OCI-LY3 (cell line): Measurements from ENCODE around the gene NEU2.
"Not testable (repeated sequence)": the region's sequence is repeated elsewhere in the genome, so short reads cannot be mapped to it uniquely, and the experiment has no call there.

Source experiments
- H2AFZ ChIP-seq: fragments of 200-600, 300-600 bp; shearing (Covaris generic); 2 replicates; pipeline ENCODE4 v1.6.0; 2014; ENCODE audit warnings: antibody characterized with exemption, low read depth, low read length
- H3K27ac ChIP-seq: fragments of 200-600, 300-600 bp; sonication (generic); 2 replicates; pipeline ENCODE4 v1.5.1; 2014; ENCODE audit warnings: mild to moderate bottlenecking, low read length, moderate library complexity, mixed read lengths
- H3K27me3 ChIP-seq: fragments of 200-600, 300-600 bp; sonication (generic); 2 replicates; pipeline ENCODE4 v1.6.1; 2014; ENCODE audit warnings: low read depth, low read length, mixed read lengths
- H3K36me3 ChIP-seq: fragments of 200-600, 300-600 bp; sonication (generic); replicated peaks from 2 replicates; pipeline ENCODE3; 2014; ENCODE audit warnings: low read depth, low read length, mixed read lengths
- H3K4me1 ChIP-seq: fragments of 300-600, 200-600 bp; sonication (generic); 2 replicates; pipeline ENCODE4 v1.6.1; 2014; ENCODE audit warnings: low read length, mixed read lengths
- H3K4me2 ChIP-seq: fragments of 200-600, 300-600 bp; sonication (generic); 2 replicates; pipeline ENCODE4 v1.6.1; 2014; ENCODE audit warnings: low read length, mixed read lengths
- H3K4me3 ChIP-seq: fragments of 300-600, 200-600 bp; sonication (generic); 2 replicates; pipeline ENCODE4 v1.5.1; 2014; ENCODE audit warnings: antibody characterized with exemption, mild to moderate bottlenecking, low read length, moderate library complexity
- H3K79me2 ChIP-seq: fragments of 300-600, 200-600 bp; shearing (Covaris generic); 2 replicates; pipeline ENCODE4 v1.6.1; 2014; ENCODE audit warnings: mild to moderate bottlenecking, low read length, mixed read lengths
- H3K9ac ChIP-seq: fragments of 300-600, 200-600 bp; shearing (Covaris generic); 2 replicates; pipeline ENCODE4 v1.6.0; 2014; ENCODE audit warnings: mild to moderate bottlenecking, low read length, moderate library complexity
- H3K9me3 ChIP-seq: fragments of 200-600, 300-600 bp; shearing (Covaris generic); 2 replicates; pipeline ENCODE4 v1.6.1; 2014; ENCODE audit warnings: low read length, mixed read lengths; ENCODE audit not compliant: insufficient read depth
- H4K20me1 ChIP-seq: fragments of 200-600, 300-600 bp; sonication (generic); 2 replicates; pipeline ENCODE4 v1.6.1; 2016; ENCODE audit warnings: low read length, mixed read lengths; ENCODE audit not compliant: insufficient read depth
- EZH2phosphoT487 ChIP-seq: fragments of 200-600 bp; shearing (Covaris generic); IDR thresholded peaks from 2 replicates; pipeline ENCODE4 v1.6.1; 2018; ENCODE audit warnings: antibody characterized with exemption, mixed run types, low read depth
- TF ChIP-seq, protein P1 (sequence below): fragments of 200-600, 300-600 bp; sonication (generic); IDR thresholded peaks from 2 replicates; pipeline ENCODE4 v1.5.1; 2014; ENCODE audit warnings: antibody characterized with exemption, low read length, low read depth

NEU2 gene

DNA sequence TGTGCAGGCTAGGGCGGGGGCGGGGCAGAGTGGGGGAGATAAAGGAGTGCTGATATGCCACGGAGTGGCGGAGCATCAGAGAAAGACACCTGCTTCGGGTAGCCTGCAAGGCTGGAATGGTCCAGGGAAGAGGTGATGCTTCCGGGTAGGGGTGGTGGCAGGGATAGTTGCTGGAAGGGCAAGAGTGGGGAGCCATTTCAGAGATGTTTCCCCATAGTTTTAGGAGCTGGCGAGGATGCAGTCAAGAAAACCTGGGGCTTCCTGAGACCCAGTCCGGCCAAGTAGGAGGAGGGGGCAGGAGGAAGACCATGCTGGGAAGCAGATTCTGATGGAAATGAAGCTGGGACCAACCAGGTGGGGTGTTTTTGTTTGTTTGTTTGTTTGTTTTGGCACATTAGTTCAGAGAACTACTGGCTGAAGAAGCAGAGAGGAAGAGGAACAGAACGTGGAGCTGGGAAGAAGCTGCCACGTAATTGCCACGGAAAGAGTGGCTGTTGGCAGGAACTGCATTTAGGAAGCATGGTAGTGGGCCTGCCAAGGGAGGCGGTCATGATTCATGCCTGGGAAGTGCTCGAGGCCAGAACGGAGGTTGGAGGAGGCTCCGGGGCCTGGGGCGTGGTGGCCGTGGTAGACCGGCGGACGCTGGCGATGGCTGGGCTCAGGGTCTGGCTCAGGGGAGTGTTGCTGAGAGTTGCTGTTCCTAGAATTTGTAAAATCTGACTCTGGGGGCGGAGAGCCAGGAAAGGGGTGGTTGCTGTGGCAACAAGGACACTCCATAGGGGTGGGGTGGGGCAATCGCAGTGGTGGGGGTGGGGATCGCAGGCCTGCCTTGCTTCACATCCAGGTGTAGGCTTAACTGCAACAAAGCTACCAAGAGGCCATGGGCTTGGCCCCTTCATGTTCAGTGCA, 19.0 kb downstream of the NEU2 start:
- H4K20me1 ChIP-seq, result no peaks in the 10 kb centered on the region
- H3K36me3 ChIP-seq, result no peaks in the 10 kb centered on the region
- H3K4me3 ChIP-seq, result no peak overlapping the region
- no peaks in the 10 kb centered on the region for H3K9me3 ChIP-seq
- no peak overlapping the region for H3K4me2 ChIP-seq
- H3K4me1 ChIP-seq, result peaks cover 3% of the 10 kb centered on the region
- 0 out of 2 replicates have a peak, but pooled peaks cover 3% of the 10 kb centered on the region for H3K27me3 ChIP-seq
- no peak overlapping the region for H3K9ac ChIP-seq
- H3K27ac ChIP-seq, result no peak overlapping the region
- H3K79me2 ChIP-seq, result no peaks in the 10 kb centered on the region
- no peak for TF ChIP-seq EZH2phosphoT487
- TF ChIP-seq, protein P1, sequence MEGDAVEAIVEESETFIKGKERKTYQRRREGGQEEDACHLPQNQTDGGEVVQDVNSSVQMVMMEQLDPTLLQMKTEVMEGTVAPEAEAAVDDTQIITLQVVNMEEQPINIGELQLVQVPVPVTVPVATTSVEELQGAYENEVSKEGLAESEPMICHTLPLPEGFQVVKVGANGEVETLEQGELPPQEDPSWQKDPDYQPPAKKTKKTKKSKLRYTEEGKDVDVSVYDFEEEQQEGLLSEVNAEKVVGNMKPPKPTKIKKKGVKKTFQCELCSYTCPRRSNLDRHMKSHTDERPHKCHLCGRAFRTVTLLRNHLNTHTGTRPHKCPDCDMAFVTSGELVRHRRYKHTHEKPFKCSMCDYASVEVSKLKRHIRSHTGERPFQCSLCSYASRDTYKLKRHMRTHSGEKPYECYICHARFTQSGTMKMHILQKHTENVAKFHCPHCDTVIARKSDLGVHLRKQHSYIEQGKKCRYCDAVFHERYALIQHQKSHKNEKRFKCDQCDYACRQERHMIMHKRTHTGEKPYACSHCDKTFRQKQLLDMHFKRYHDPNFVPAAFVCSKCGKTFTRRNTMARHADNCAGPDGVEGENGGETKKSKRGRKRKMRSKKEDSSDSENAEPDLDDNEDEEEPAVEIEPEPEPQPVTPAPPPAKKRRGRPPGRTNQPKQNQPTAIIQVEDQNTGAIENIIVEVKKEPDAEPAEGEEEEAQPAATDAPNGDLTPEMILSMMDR, result no peak
- H2AFZ ChIP-seq, result no peak overlapping the region

DNA sequence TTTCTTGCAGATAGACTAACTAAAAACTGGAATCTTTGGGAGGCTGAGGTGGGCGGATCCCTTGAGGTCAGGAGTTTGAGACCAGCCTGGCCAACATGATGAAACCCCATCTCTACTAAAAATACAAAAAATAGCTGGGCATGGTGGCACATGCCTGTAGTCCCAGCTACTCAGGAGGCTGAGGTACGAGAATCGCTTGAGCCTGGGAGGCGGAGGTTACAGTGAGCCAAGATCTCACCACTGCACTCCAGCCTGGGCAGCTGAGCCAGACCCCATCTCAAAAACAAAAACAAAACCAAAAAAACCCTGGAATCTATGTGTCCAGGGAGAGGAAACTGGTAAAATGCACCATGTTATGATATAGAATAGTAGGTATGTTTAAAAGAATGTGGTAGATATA, 20.0 kb downstream of the NEU2 start:
- H3K4me2 ChIP-seq, H3K27ac ChIP-seq, H3K9me3 ChIP-seq, H4K20me1 ChIP-seq, H3K4me1 ChIP-seq, H3K9ac ChIP-seq, H3K27me3 ChIP-seq, H3K36me3 ChIP-seq, H2AFZ ChIP-seq, H3K79me2 ChIP-seq, H3K4me3 ChIP-seq: not testable (repeated sequence)

- Histone ChIP-seq H3K27ac (no peak overlapping the region), H3K9ac (no peak overlapping the region), H3K36me3 (no peaks in the 10 kb centered on the region), H3K4me1 (peaks cover 7% of the 10 kb centered on the region), H3K4me2 (peak overlapping the region; percentile 91), H4K20me1 (no peaks in the 10 kb centered on the region), H3K9me3 (no peaks in the 10 kb centered on the region), H3K4me3 (peak overlapping the region; percentile 59), H3K79me2 (peaks cover under 1% of the 10 kb centered on the region), H2AFZ (peak overlapping the region; percentile 93), H3K27me3 (0 out of 2 replicates have a peak, but pooled peaks cover 3% of the 10 kb centered on the region)
- TF ChIP-seq EZH2phosphoT487, result no peak
- TF ChIP-seq, protein P1, result peak; percentile 89
Measured at GRCh38 chr2:233053928-233054784, 21.7 kb downstream of the NEU2 start.

- Histone ChIP-seq H2AFZ (no peak overlapping the region), H3K27ac (no peak overlapping the region), H3K9ac (no peak overlapping the region), H3K4me3 (no peak overlapping the region), H3K9me3 (no peaks in the 10 kb centered on the region), H3K36me3 (no peaks in the 10 kb centered on the region), H3K4me2 (no peak overlapping the region), H3K4me1 (peaks cover 16% of the 10 kb centered on the region), H3K27me3 (0 out of 2 replicates have a peak, but pooled peaks cover 3% of the 10 kb centered on the region), H4K20me1 (no peaks in the 10 kb centered on the region), H3K79me2 (peaks cover 13% of the 10 kb centered on the region)
- TF ChIP-seq EZH2phosphoT487, result no peak
- TF ChIP-seq, protein P1, result no peak
Measured at GRCh38 chr2:233055362-233055761, 22.9 kb downstream of the NEU2 start.
